GM19239 (cell line): Measurements from ENCODE around the gene SET.

ENCODE experiments used
- DNase-seq: peaks from one replicate; pipeline ENCODE4 v3.0.0; 2011; ENCODE audit warnings: low spot score; ENCODE audit not compliant: insufficient read length
- FAIRE-seq: peaks from 2 replicates; lab custom pipeline; 2011; peaks lifted over from hg19 to GRCh38; lab: Jason Lieb, UNC

Gene SET

DNA sequence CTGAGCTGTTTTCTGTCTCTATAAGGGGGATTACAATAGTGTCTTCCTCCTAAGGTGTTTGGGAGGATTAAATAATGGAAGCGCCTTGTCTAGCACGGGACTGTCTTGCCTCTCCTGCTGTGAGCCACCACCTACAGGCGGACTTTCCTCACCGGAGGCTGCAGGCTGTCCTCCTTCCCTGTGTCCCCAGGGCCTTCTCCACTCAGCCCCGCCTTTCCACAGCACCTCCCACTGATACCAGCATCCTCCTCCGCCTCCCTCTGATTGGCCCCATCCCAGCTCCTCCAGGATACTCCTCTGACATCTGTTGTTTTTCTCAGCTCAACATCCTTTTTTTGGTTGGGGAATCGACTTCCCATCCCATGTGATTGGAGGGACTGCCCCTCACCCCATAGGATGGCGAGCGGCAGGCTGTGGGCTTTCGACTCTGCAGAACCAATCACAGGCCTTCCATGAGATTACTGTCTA is 35.8 kb downstream of the SET start:
- DNase-seq (peak; percentile 64), FAIRE-seq (no peak)

DNA sequence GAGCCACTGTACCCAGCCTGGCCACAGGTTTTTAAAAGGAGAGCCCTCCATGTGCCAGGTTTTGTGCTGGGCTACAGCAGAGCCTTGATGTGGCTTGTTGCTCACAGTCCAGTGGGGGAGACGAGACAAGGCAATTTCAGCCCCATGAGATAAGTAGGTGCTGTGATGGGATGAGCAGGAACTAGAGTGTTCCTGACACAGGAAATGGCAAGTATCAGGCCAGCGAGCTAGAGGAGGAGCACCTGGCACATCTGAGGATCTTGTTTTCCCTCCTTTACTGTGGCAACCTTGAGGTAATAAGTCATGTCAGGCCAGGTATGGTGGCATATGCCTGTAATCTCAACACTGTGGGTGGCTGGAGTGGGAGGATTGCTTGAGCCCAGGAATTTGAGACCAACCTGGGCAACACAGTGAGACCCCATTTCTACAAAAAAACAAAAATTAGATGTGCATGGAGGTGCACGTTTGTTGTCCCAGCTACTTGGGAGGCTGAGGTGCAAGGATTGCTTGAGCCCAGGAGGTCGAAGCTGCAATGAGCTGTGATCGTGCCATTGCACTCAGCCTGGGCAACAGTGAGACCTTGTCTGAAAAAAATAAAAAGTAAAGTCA is 38.7 kb downstream of the SET start:
- FAIRE-seq (no peak), DNase-seq (no peak)

DNA sequence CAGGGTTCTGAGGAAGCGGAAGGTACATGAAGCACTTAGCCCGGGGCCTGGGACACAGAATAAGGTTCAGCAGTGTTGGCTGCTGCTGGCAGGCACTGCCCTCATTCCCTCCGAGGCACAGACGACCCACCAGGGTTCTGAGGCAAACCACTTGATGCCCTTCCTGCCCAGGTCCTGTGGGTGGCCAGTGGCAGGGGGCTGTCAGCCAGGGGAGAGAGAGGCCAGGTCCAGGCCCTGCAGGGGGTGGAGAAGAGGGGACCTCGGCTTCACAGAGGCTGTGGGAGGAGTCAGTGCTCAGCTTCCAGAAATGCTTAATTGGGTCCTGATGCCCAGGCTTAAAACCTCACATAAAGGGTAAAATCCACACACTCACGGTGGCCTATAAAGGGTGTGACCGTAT is 39.3 kb downstream of the SET start:
- DNase-seq (no peak), FAIRE-seq (no peak)

DNA sequence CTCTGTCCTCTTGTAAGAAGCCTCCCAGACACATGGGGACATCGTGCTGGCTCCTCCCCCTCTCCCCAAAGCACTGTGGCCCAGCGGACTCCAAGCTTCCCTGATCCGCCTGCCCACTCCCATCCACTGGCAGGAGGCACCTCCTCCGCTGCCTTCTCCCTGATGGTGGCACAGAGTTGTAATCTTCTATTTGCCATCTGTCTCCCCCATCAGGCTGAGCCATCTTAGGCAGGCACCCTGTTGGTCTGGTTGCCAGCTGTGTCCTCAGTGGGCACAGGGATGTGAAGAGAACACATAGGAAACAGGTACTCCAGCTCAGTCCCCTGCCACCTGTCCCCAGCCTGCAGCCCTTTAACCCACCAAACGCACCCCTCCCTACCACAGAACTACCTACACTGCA is 40.3 kb downstream of the SET start:
- no peak for DNase-seq

DNA sequence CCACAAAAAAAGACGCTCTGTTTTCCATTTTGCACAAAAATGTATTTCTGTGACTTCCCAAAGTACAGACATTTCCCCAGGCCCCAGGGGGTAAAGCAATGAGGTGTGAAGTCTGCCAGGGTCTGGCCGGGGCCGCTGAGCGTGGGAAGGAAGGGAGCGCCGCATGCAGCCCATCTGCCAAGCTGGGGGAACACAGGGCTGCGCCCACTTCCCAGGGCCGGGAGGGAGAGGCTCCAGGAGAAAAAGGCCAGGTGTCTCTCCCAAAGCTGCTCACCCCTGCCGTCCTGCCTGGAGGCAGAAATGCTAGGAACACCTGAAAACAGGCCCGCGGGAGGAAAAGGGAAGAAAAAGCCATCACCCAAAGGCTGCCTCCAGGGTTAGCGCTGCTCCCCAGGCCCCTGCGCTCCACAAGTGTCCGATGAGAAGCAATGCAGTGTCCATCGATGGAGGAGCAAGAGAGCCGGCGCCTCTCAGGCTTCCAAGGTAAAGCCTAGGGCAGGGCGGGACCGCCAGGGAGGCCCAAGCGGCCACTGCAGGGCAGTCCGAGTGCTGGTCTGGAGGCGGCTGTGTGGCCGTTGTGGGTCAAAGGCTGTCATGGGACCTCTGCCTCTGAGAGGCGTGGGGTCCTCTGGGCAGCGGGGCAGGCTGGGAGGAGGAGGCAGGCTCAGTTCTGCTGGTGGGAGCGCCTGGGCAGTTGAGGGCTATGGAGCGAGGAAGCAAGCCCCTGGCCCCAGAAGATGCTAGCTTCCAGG is 40.9 kb downstream of the SET start:
- no peak for FAIRE-seq

More for the DNA sequence above, 40.3 kb downstream of the SET start:
- no peak for FAIRE-seq

DNA sequence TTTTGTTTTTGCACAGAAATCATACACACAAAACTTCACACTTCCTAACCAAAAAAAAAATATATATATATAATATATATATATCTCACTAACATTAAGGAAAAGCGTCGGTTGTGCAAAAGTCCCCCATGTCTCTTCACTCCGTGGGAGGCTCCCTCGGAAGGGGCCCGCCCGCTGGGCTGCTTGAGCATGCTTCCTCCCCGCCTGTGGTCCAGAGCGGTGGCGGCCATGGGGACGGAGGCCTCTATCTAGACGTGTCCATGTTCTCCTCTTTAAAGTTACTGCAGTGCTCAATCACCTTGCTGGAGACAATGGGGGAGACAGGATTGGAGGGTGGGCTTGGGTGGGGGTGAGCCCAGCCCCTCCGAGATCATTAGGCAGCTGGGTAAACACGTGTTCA is 42.1 kb downstream of the SET start:
- DNase-seq (no peak), FAIRE-seq (no peak)

More for the DNA sequence above, 40.9 kb downstream of the SET start:
- no peak for DNase-seq

DNA sequence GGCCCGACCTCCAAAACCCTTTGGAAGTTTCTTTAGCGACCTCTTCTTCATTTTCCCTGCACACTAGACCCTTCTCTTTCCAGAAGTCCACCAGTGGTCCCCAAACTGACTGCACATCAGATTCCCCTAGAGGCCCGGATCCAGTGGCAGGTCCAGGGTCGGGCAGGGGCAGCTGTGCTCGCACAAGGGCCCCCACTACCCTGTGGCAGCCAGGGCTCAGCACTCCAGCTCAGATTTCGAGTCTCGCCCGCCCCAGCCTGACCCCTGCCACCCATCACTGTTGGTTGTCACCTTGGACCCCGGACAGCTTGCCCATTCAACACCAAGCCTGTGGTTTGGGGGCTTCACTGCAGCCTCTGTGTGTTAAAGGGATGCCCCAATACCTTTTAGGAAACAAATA is 42.7 kb downstream of the SET start:
- DNase-seq (no peak), FAIRE-seq (no peak)

DNA sequence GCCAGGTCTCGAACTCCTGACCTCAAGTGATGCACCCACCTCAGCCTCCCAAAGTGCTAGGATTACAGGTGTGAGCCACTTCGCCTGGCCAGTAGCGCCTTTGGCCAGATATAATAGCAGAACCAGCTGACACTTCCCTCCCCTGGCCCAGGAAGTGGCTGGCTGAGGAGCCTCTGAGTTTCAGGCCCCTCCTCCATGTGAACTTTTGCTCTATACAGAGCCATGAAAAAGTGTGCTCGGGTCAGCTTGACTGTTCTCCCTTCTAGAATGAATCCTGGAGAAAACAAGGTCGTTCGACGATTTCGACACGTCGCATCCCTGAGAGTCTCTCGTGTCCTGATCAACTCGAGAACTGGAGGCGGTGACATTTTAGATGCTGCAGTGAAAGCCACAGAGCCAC is 43.6 kb downstream of the SET start:
- FAIRE-seq (no peak), DNase-seq (no peak)

DNA sequence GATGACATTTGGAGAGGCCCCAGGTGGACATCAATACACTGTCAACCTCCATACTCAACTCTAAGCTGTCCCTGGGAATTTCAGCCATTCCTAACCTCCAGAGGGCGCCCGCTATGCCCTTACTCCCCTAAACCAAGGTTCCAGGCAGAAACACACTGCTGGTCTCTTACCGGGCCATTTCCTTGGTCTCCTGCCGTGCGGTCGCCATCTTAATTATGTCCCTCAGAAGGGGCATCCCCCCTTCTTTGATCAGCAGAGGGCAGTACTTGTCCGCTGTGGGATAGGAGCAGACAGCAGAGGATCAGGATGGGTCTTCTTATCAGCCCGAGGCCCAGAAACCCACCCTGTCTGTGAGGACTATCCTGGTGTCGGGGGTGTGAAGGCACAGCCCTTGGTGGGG is 44.2 kb downstream of the SET start:
- DNase-seq = no peak
- FAIRE-seq = peak; percentile 62

DNA sequence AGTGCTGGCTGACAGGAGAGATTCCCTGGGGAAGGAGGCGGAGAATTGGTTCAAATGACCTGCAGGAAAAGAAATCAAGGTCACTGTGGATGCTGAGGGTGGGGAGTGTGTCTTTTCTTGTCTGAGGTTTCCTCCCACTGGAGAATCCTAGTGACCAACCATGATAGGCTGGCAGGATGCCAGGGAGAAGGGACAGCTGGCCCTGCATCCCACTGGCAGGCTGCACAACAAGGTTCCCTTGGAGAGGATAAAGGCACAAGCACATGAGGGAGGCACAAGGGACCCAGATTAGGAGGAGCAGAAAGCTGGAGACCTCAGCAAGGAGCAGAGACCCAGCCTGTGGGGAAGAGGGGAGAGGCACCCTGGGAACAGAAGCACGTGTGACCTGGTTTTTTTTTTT is 46.4 kb downstream of the SET start:
- DNase-seq (no peak), FAIRE-seq (no peak)

DNA sequence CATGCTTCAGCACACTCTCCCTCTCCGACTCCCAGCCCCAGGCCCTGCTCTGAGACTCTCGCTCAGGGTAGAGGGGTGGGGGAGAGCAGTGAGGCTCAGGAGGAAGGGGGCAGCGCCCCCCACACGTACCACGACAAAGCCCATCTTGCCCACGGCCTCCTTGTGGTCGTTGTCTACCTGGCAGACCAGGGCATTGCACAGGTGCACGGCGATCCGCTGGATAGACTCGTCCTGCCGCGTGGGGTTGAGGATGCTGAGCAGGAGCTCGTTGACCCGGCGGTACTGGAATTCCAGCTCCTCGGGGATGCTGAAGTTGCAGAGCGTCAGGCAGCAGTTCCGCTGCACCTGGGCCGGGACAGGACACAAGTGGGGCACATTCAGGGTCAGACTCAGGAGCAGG is 53.4 kb downstream of the SET start:
- DNase-seq (no peak), FAIRE-seq (no peak)

DNA sequence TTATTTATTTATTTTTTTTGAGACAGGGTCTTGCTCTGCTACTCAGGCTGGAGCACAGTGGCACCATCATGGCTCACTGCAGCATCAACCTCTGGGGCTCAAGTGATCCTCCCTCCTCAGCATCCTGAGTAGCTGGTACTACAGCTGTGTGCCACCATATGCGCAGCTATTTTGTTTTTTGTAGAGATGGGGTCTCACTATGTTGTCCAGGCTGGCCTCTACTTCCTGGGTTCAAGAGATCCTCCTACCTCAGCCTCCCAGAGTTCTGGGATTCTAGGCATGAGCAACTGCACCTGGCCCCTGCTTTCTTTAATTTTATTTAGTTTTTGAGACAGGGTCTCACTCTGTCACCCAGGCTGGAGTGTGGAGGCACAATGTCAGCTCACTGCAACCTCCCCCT is 54.4 kb downstream of the SET start:
- FAIRE-seq (no peak), DNase-seq (no peak)
